Measurements from ENCODE around the gene PRND.

PRND gene

GRCh38 chr20:4763261-4763660 lies 41.6 kb downstream of the PRND start:
- TF ChIP-seq EGR1 (IDR thresholded peaks at IDR 0.05) = no peak
- no peak for TF ChIP-seq ZBTB7A (IDR thresholded peaks at IDR 0.05; ENCODE audit: low read depth)
- TF ChIP-seq NFIC (IDR thresholded peaks at IDR 0.05) = no peak
- TF ChIP-seq TCF12 (IDR thresholded peaks at IDR 0.05; ENCODE audit: low read depth) = no peak
- TF ChIP-seq CEBPB (IDR thresholded peaks at IDR 0.05) = no peak
- TF ChIP-seq TAF1 (IDR thresholded peaks at IDR 0.05; ENCODE audit: low read depth) = no peak
- TF ChIP-seq FOXM1 (IDR thresholded peaks at IDR 0.05; ENCODE audit: borderline replicate concordance, low read depth) = no peak
- no peak for TF ChIP-seq MAX (IDR thresholded peaks at IDR 0.05)
- no peak for TF ChIP-seq USF1 (IDR thresholded peaks at IDR 0.05)
- TF ChIP-seq YY1 (IDR thresholded peaks at IDR 0.05; ENCODE audit: low read depth) = no peak
- TF ChIP-seq CREB1 (IDR thresholded peaks at IDR 0.05; ENCODE audit: low read depth) = no peak
- TF ChIP-seq REST (IDR thresholded peaks at IDR 0.05; ENCODE audit: low read depth) = no peak
- no peak for TF ChIP-seq RAD21 (IDR thresholded peaks at IDR 0.05; ENCODE audit: low read depth)
- TF ChIP-seq EP300 (IDR thresholded peaks at IDR 0.05; ENCODE audit: borderline replicate concordance) = no peak
- TF ChIP-seq TEAD4 (IDR thresholded peaks at IDR 0.05) = no peak

GRCh38 chr20:4763723-4764510 lies 42.2 kb downstream of the PRND start:
- no peak for TF ChIP-seq USF1 (IDR thresholded peaks at IDR 0.05)
- TF ChIP-seq NFIC (IDR thresholded peaks at IDR 0.05) = no peak
- TF ChIP-seq RAD21 (IDR thresholded peaks at IDR 0.05; ENCODE audit: low read depth) = no peak
- no peak for TF ChIP-seq REST (IDR thresholded peaks at IDR 0.05; ENCODE audit: low read depth)
- no peak for TF ChIP-seq CEBPB (IDR thresholded peaks at IDR 0.05)
- TF ChIP-seq EP300 (IDR thresholded peaks at IDR 0.05; ENCODE audit: borderline replicate concordance) = no peak
- TF ChIP-seq FOXM1 (IDR thresholded peaks at IDR 0.05; ENCODE audit: borderline replicate concordance, low read depth) = no peak
- no peak for TF ChIP-seq MAX (IDR thresholded peaks at IDR 0.05)

- TF ChIP-seq USF1 (IDR thresholded peaks at IDR 0.05) = no peak
- no peak for TF ChIP-seq ZBTB7A (IDR thresholded peaks at IDR 0.05; ENCODE audit: low read depth)
- no peak for TF ChIP-seq EGR1 (IDR thresholded peaks at IDR 0.05)
- no peak for TF ChIP-seq REST (IDR thresholded peaks at IDR 0.05; ENCODE audit: low read depth)
- no peak for TF ChIP-seq TCF12 (IDR thresholded peaks at IDR 0.05; ENCODE audit: low read depth)
- TF ChIP-seq TEAD4 (IDR thresholded peaks at IDR 0.05) = no peak
- no peak for TF ChIP-seq TAF1 (IDR thresholded peaks at IDR 0.05; ENCODE audit: low read depth)
- no peak for TF ChIP-seq RAD21 (IDR thresholded peaks at IDR 0.05; ENCODE audit: low read depth)
- no peak for TF ChIP-seq EP300 (IDR thresholded peaks at IDR 0.05; ENCODE audit: borderline replicate concordance)
- no peak for TF ChIP-seq FOXM1 (IDR thresholded peaks at IDR 0.05; ENCODE audit: borderline replicate concordance, low read depth)
- no peak for TF ChIP-seq YY1 (IDR thresholded peaks at IDR 0.05; ENCODE audit: low read depth)
- TF ChIP-seq NFIC (IDR thresholded peaks at IDR 0.05) = no peak
- no peak for TF ChIP-seq CREB1 (IDR thresholded peaks at IDR 0.05; ENCODE audit: low read depth)
- no peak for TF ChIP-seq CEBPB (IDR thresholded peaks at IDR 0.05)
- TF ChIP-seq MAX (IDR thresholded peaks at IDR 0.05) = no peak
Observed at GRCh38 chr20:4764805-4765204, 43.1 kb downstream of the PRND start.

Measured in Ishikawa (cell line).